ENCODE data around the gene BHLHA9. TPM values are rescaled to one million over a fixed set of nuclear protein-coding genes. Genes with fewer than 3 reads are reported as not detected.

Gene BHLHA9
- total and polyA plus RNA-seq, 2 of the 8 experiments (the other 6 are each of a cell fraction or from before 2014, with no cell fraction given): 0.29 to 0.34 TPM

DNA sequence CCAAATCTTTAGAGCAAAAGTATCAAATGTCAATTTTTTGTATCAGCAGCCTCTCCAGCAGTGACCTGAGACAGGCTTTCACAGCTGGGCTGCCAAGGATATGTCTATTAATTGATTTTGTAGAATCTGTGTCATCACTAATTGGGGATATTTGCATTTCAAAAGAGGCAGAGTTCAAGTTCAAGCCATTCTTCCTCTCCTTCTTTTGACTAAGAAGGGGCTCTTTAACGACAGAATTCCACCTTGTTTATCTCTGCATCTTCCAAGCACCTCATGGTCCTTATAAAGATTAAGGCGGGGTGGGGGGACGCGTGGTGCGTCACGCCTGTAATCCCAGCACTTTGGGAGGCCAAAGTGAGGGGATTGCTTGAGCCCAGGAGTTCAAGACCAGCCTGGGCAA, 15.2 kb upstream of the BHLHA9 start:
- H3K14ac ChIP-seq (ENCODE audit: insufficient read length): no peak overlapping the region
- no peak overlapping the region for H2BK20ac ChIP-seq (ENCODE audit: low read length)
- no peak overlapping the region for H4K91ac ChIP-seq (replicated peaks; ENCODE audit: insufficient read length, low read length)
- no peak overlapping the region for H2AFZ ChIP-seq (ENCODE audit: low read length)
- FAIRE-seq (no peak), DNase-seq (ENCODE audit: low read depth in 1 of 2, low spot score in 2 of 2) (no peak)
- POLR2A ChIA-PET (ENCODE audit: partially characterized antibody): interaction anchor here (1.3 kb wide), 1 partner anchor 67 kb away, joined by 3 read pairs; no protein-coding TSS in a partner anchor
- H3K79me1 ChIP-seq (ENCODE audit: low read depth, low read length): no peaks in the 10 kb centered on the region
- H3K4me1 ChIP-seq (replicated peaks in 1 of 4; ENCODE audit: control insufficient read depth in 3 of 4, insufficient read depth in 4 of 4, low read length in 3 of 4): no peaks in the 10 kb centered on the region
- H2BK120ac ChIP-seq (replicated peaks; ENCODE audit: low read depth, low read length): no peak overlapping the region
- H3K36me3 ChIP-seq (ENCODE audit: control insufficient read depth in 2 of 4, insufficient read depth in 4 of 4, low read length in 3 of 4): no peaks in the 10 kb centered on the region; a peak in 1 of 8 replicates
- H3K56ac ChIP-seq (replicated peaks; ENCODE audit: insufficient read length, low read depth, low read length): no peak overlapping the region
- H3K4me3 ChIP-seq (ENCODE audit: extremely low read depth in 1 of 4, insufficient read depth in 2 of 4, low read depth in 3 of 4, low read length in 4 of 4): no peak overlapping the region
- no peak overlapping the region for H3K9ac ChIP-seq (replicated peaks in 1 of 4; ENCODE audit: extremely low read depth in 1 of 4, low read depth in 3 of 4, low read length in 3 of 4)
- no peaks in the 10 kb centered on the region; a peak in 1 of 4 replicates for H3K9me3 ChIP-seq (ENCODE audit: insufficient read depth in 2 of 2, low read depth in 1 of 2, low read length in 1 of 2)
- H2BK12ac ChIP-seq (ENCODE audit: low read depth, low read length): no peak overlapping the region
- H2BK15ac ChIP-seq (ENCODE audit: low read length): no peak overlapping the region
- CTCF ChIA-PET (ENCODE audit: partially characterized antibody): interaction anchor here (0.6 to 1.6 kb wide), 4 partner anchors 47 to 278 kb away, joined by 3 to 5 read pairs (median 3); no protein-coding TSS in a partner anchor
- WGBS, 2 experiments (ENCODE audit: extremely low coverage in 1 of 2, insufficient coverage in 1 of 2, insufficient read length in 1 of 2, insufficient replicate concordance in 2 of 2, low coverage in 1 of 2, low lambda C conversion rate in 2 of 2, missing lambda C conversion rate in 1 of 2): 45% methylated on average over 6 of the region's 6 CpGs; no CpG with 5 or more reads in 1 of the 2 experiments
- TF ChIP-seq, protein P1, sequence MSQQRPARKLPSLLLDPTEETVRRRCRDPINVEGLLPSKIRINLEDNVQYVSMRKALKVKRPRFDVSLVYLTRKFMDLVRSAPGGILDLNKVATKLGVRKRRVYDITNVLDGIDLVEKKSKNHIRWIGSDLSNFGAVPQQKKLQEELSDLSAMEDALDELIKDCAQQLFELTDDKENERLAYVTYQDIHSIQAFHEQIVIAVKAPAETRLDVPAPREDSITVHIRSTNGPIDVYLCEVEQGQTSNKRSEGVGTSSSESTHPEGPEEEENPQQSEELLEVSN (IDR thresholded peaks at IDR 0.05): no peak
- TF ChIP-seq, protein P2, sequence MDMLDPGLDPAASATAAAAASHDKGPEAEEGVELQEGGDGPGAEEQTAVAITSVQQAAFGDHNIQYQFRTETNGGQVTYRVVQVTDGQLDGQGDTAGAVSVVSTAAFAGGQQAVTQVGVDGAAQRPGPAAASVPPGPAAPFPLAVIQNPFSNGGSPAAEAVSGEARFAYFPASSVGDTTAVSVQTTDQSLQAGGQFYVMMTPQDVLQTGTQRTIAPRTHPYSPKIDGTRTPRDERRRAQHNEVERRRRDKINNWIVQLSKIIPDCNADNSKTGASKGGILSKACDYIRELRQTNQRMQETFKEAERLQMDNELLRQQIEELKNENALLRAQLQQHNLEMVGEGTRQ (IDR thresholded peaks at IDR 0.05; ENCODE audit: low read length): no peak
- no peak for TF ChIP-seq CEBPB (IDR thresholded peaks at IDR 0.05; ENCODE audit: low read depth, low read length)
- TF ChIP-seq SP1 (IDR thresholded peaks at IDR 0.05; ENCODE audit: low read depth, low read length): no peak
- no peak for TF ChIP-seq POU5F1 (IDR thresholded peaks at IDR 0.05; ENCODE audit: low read depth, low read length)
- no peak for TF ChIP-seq ASH2L (IDR thresholded peaks at IDR 0.05; ENCODE audit: low read length)
- TF ChIP-seq GTF2F1 (IDR thresholded peaks at IDR 0.05; ENCODE audit: borderline replicate concordance, low read depth, low read length): no peak
- no peak for TF ChIP-seq PHF8 (conservative IDR thresholded peaks at IDR 0.05; ENCODE audit: low read depth, low read length)
- no peak for TF ChIP-seq CTBP2 (IDR thresholded peaks at IDR 0.05; ENCODE audit: borderline replicate concordance, insufficient read depth, insufficient read length, low read length)
- no peak for TF ChIP-seq CBX8 (IDR thresholded peaks at IDR 0.05; ENCODE audit: borderline replicate concordance, low read depth, low read length)
- TF ChIP-seq KDM4A (IDR thresholded peaks at IDR 0.05; ENCODE audit: low read depth, low read length, severe bottlenecking): no peak
- H2BK5ac ChIP-seq (ENCODE audit: low read depth, low read length): no peak overlapping the region
- H4K8ac ChIP-seq (ENCODE audit: extremely low read depth, insufficient read depth, low read length): no peak overlapping the region
- peaks cover 3% of the 10 kb centered on the region; the same call in 1 of the 2 replicates for H3K23me2 ChIP-seq (ENCODE audit: low read depth, low read length)
- no peaks in the 10 kb centered on the region for H3K79me2 ChIP-seq (ENCODE audit: control insufficient read depth in 1 of 2, insufficient read depth in 2 of 2, low read length in 2 of 2)
- peaks cover 4 to 15% (median 11%) of the 10 kb centered on the region in 4 experiments; a peak in 6 of 7 replicates for H3K27me3 ChIP-seq (replicated peaks in 1 of 4; ENCODE audit: control insufficient read depth in 3 of 4, extremely low read depth in 1 of 4, insufficient read depth in 3 of 4, low read length in 3 of 4)
- peak overlapping the region in 1 of 2 experiments; percentile 10; a peak in 1 of 4 replicates for H3K4me2 ChIP-seq (ENCODE audit: insufficient read depth in 1 of 2, low read depth in 2 of 2, low read length in 2 of 2)
- H3K27ac ChIP-seq (ENCODE audit: low read depth, low read length): no peak overlapping the region
- H4K20me1 ChIP-seq (replicated peaks in 1 of 2; ENCODE audit: control insufficient read depth in 1 of 2, insufficient read depth in 2 of 2, low read length in 2 of 2): no peaks in the 10 kb centered on the region
- H4K5ac ChIP-seq (ENCODE audit: insufficient read length, low read depth, low read length): no peak overlapping the region
- H3K23ac ChIP-seq (ENCODE audit: insufficient read length): no peak overlapping the region
- H3K4ac ChIP-seq (replicated peaks; ENCODE audit: insufficient read length, low read depth, low read length): no peak overlapping the region
- no peak overlapping the region for H3K18ac ChIP-seq (ENCODE audit: extremely low read depth, low read length)
- no peak overlapping the region for H2AK5ac ChIP-seq (ENCODE audit: low read depth, low read length)
